AG08395 (cell line): ENCODE results near the gene RNF103.
"Not testable (repeated sequence)": the region's sequence is repeated elsewhere in the genome, so short reads cannot be mapped to it uniquely, and the experiment has no call there.

ENCODE experiments used
- DNase-seq: peaks from one replicate; pipeline ENCODE4 v3.0.0; 2012; ENCODE audit warnings: mixed read lengths, low spot score

Gene RNF103

GRCh38 chr2:86623494-86624266 is at the start of gene RNF103:
RNF103 (minus strand) TSS chr2:86623865; CDS start chr2:86622886, 979 bp downstream.
- DNase-seq: peak; percentile 94

- DNase-seq: no peak
These were observed 49.3 kb upstream of the RNF103 start for GRCh38 chr2:86673011-86673410.

- no peak for DNase-seq
These were observed 48.4 kb upstream of the RNF103 start for GRCh38 chr2:86672027-86672545.

- no peak for DNase-seq
These were observed 47.8 kb upstream of the RNF103 start for GRCh38 chr2:86671337-86671981.

- not testable (repeated sequence) for DNase-seq
These were observed 45.7 kb upstream of the RNF103 start for GRCh38 chr2:86669323-86669722.

- no peak for DNase-seq
These were observed 37.7 kb upstream of the RNF103 start for GRCh38 chr2:86661333-86661732.

GRCh38 chr2:86650188-86650587 is 26.5 kb upstream of the RNF103 start:
- DNase-seq: no peak

- DNase-seq: no peak
These were observed 25.7 kb upstream of the RNF103 start for GRCh38 chr2:86649119-86649947.

- DNase-seq: no peak
These were observed 25.0 kb upstream of the RNF103 start for GRCh38 chr2:86648681-86649080.

- no peak for DNase-seq
These were observed 23.2 kb upstream of the RNF103 start for GRCh38 chr2:86646865-86647264.

- no peak for DNase-seq
These were observed 22.7 kb upstream of the RNF103 start for GRCh38 chr2:86646329-86646728.

GRCh38 chr2:86645752-86646151 is 22.1 kb upstream of the RNF103 start:
- DNase-seq: no peak

- DNase-seq: no peak
These were observed 15.0 kb upstream of the RNF103 start for GRCh38 chr2:86638712-86639111.

- DNase-seq: no peak
These were observed 13.2 kb upstream of the RNF103 start for GRCh38 chr2:86636842-86637241.

GRCh38 chr2:86634352-86634751 is 10.7 kb upstream of the RNF103 start:
- no peak for DNase-seq

- no peak for DNase-seq
These were observed 9.5 kb upstream of the RNF103 start for GRCh38 chr2:86633155-86633651.

GRCh38 chr2:86632672-86633071 is 9.0 kb upstream of the RNF103 start:
- DNase-seq: no peak

- no peak for DNase-seq
These were observed 8.3 kb upstream of the RNF103 start for GRCh38 chr2:86631846-86632485.

- no peak for DNase-seq
These were observed 4.4 kb upstream of the RNF103 start for GRCh38 chr2:86628091-86628522.

- DNase-seq: no peak
These were observed 3.9 kb upstream of the RNF103 start for GRCh38 chr2:86627550-86627949.

GRCh38 chr2:86625096-86625495 is 1.4 kb upstream of the RNF103 start:
- no peak for DNase-seq

- no peak for DNase-seq
These were observed 542 bp upstream of the RNF103 start for GRCh38 chr2:86624267-86624547.
